Right atrium auricular region (tissue), 2 donors: ENCODE measurements around the gene MTUS2. TPM values are rescaled to one million over a fixed set of nuclear protein-coding genes. Genes with fewer than 3 reads are reported as not detected.

Source experiments
- DNase-seq: peaks from one replicate; pipeline ENCODE4 v3.0.0-alpha.2; 2019; ENCODE audit warnings: low spot score
- H3K27ac ChIP-seq, 2 donors: fragments of 200-600 bp; sonication (generic); 1 replicate in 1 of 2; 2 replicates in 1 of 2; pipeline ENCODE4 v1.5.1; 2016 to 2019
- H3K27me3 ChIP-seq, 2 donors: fragments of 200-600 bp; sonication (generic); one replicate each; pipeline versions ENCODE4 v1.5.1 to v1.6.0; 2017 to 2019
- H3K36me3 ChIP-seq: fragments of 200-600 bp; sonication (generic); one replicate; pipeline ENCODE4 v1.5.1; 2016
- H3K4me1 ChIP-seq, 2 donors: fragments of 200-600 bp; sonication (generic); one replicate each; pipeline versions ENCODE4 v1.5.1 to v1.6.0; 2017 to 2019
- H3K4me3 ChIP-seq, 2 donors: fragments of 200-600 bp; sonication (generic); 1 replicate in 1 of 2; 2 replicates in 1 of 2; pipeline ENCODE4 v1.5.1; 2017 to 2019; ENCODE audit warnings: mild to moderate bottlenecking in 1 of 2, moderate library complexity in 1 of 2
- H3K9me3 ChIP-seq, 2 donors: fragments of 200-600 bp; sonication (generic); one replicate each; pipeline ENCODE4 v1.5.1; 2019
- CTCF ChIP-seq, 2 donors: fragments of 200-600 bp; sonication (generic); IDR thresholded peaks; one replicate each; pipeline ENCODE4 v1.5.1; 2019; ENCODE audit warnings: antibody characterized with exemption in 2 of 2
- total RNA-seq, 2 donors: library from RNA; depleted of rRNA; stranded (reverse); fragments of >200 nt; gene quantifications; one replicate each; pipeline ENCODE4 v1.1.0, GENCODE V29; 2016

MTUS2 gene
- total RNA-seq, 2 donors from 2014 or later, result 34.6 to 142 TPM

DNA sequence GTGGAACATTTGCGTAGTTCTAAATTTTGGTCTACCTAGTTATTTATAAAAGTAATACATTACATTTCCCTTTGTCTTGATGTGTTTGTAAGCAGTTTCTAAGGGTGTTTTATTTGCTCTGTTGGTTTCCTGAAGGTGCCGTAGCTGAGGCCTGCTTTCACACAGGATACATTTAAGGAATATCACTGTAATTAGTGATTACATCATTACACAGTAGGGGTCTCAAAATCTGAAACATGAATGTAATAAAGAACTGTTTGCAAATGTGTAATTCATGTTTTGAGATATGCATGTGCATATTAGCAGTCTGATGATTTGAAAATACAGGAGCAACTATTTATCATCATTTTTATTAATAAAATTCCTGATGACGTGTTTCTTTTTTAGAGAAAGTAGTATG, 281.8 kb downstream of the MTUS2 start:
- no peaks in the 10 kb centered on the region for H3K9me3 ChIP-seq
- no peak overlapping the region for H3K27ac ChIP-seq
- H3K4me3 ChIP-seq, result no peak overlapping the region
- no peaks in the 10 kb centered on the region for H3K36me3 ChIP-seq
- H3K4me1 ChIP-seq, result no peaks in the 10 kb centered on the region
- no peak for TF ChIP-seq CTCF (IDR thresholded peaks at IDR 0.05)
- no peaks in the 10 kb centered on the region for H3K27me3 ChIP-seq
- DNase-seq, result no peak

DNA sequence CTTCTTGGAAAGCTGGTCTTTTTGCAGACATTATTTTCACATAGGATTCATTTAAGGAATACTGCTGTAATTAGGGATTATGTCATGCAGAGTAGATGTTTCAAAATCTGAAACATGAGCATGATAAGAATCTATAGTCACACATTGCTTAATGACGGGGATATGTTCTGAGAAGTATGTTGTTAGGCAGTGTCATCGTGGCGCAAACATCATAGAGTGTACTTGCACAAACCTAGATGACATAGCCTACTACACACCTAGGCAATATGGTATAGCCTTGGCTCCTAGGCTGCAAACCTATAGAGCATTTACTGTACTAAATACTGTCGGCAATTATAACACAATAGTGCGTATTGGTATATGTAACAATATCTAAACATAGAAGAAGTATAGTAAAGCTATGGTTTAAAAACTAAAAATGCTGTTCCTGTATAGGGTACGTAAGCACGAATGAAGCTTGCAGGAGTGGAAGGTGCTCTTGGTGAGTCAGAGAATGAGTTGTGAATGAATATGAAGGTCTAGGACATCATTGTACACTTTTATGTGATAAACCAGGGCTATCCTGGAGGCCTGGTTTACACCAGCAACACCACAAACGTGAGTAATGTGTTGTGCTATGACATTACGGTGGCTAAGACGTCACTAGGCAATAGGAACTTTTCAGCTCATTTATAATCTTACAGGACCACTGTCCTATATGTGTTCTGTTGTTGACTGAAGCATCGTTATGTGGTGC, 283.1 kb downstream of the MTUS2 start:
- Histone ChIP-seq H3K27me3 (no peaks in the 10 kb centered on the region), H3K36me3 (no peaks in the 10 kb centered on the region), H3K4me1 (no peaks in the 10 kb centered on the region), H3K4me3 (no peak overlapping the region), H3K27ac (no peak overlapping the region), H3K9me3 (no peaks in the 10 kb centered on the region)
- DNase-seq, result no peak
- TF ChIP-seq CTCF (IDR thresholded peaks at IDR 0.05), result no peak

DNA sequence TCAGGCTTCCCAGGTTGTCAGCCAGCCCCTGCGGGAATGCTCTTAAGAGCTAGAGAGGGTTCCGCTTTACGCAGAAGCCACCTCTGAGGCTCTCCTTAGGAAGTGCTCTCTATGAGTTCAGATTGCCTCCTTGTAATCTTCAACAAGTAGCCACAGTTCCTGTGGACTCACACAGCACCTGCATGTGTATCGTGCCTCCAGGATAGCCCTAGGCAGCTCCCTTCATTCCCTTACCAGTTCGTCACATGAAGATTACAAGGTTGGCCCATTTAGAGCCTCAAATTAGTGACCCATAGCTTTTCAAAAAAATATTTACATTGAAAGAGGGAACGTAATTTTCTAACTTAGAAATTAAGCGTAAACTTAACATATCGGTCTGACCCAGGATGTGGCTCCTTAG, 284.3 kb downstream of the MTUS2 start:
- no peak overlapping the region for H3K27ac ChIP-seq
- H3K36me3 ChIP-seq, result no peaks in the 10 kb centered on the region

GRCh38 chr13:29105779-29106178, 285.6 kb downstream of the MTUS2 start:
- Histone ChIP-seq H3K4me3 (no peak overlapping the region), H3K27me3 (no peaks in the 10 kb centered on the region), H3K36me3 (no peaks in the 10 kb centered on the region), H3K9me3 (no peaks in the 10 kb centered on the region), H3K27ac (no peak overlapping the region), H3K4me1 (no peaks in the 10 kb centered on the region)
- peak in 1 of 2 donors; percentile 11 for TF ChIP-seq CTCF (IDR thresholded peaks at IDR 0.05)
- DNase-seq, result no peak

More for the DNA sequence above, 284.3 kb downstream of the MTUS2 start:
- H3K27me3 ChIP-seq, result no peaks in the 10 kb centered on the region
- TF ChIP-seq CTCF (IDR thresholded peaks at IDR 0.05), result no peak
- DNase-seq, result no peak
- H3K4me3 ChIP-seq, result no peak overlapping the region
- no peaks in the 10 kb centered on the region for H3K9me3 ChIP-seq
- no peaks in the 10 kb centered on the region for H3K4me1 ChIP-seq

DNA sequence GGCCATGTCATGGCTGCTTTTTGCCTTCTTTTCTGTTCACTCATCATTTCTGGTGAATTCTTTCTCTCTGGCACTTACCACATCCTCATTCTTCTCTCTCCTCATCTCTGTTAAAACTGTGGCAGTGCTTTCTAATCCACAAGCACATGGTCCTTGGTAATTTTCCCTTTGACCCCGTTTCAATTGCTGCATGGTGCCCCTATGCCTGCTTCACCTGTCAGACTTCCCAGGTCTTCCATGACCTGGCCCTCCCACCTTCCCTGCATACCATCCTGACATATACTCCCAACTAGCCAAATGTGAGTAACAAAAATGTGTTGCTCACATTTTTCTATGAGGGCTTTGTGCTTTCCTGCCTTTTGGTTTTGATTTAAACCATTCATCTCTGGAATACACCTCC, 286.5 kb downstream of the MTUS2 start:
- Histone ChIP-seq H3K27ac (no peak overlapping the region), H3K27me3 (no peaks in the 10 kb centered on the region), H3K9me3 (no peaks in the 10 kb centered on the region), H3K4me1 (no peaks in the 10 kb centered on the region), H3K4me3 (no peak overlapping the region), H3K36me3 (no peaks in the 10 kb centered on the region)
- no peak for TF ChIP-seq CTCF (IDR thresholded peaks at IDR 0.05)
- DNase-seq, result no peak
